RWPE1 (cell line): Measurements from ENCODE around the gene SYT7.

Source experiments
- CTCF ChIA-PET: fragments of 350-600 bp; sonication (Branson Sonifier 250); formaldehyde crosslinking; extraction: SDS; loops from one replicate; lab custom pipeline; 2021; lab: Yijun Ruan, JAX
- POLR2A ChIA-PET: fragments of 400-600 bp; formaldehyde crosslinking; extraction: SDS; loops from one replicate; lab custom pipeline; 2020; ENCODE audit warnings: antibody characterized with exemption; ENCODE audit not compliant: low non-redundant PET; lab: Yijun Ruan, JAX
- DNase-seq: peaks from one replicate; pipeline ENCODE4 v3.0.0; 2012; ENCODE audit warnings: low spot score
- H3K27ac ChIP-seq: fragments of 450-650 bp; 2 replicates; pipeline ENCODE4 v1.5.1; 2017
- CTCF ChIP-seq: fragments of 450-650 bp; conservative IDR thresholded peaks from 2 replicates; pipeline ENCODE4 v1.5.1; 2017; ENCODE audit warnings: low read depth, mild to moderate bottlenecking

SYT7 gene

GRCh38 chr11:61601512-61601911 lies 20.6 kb upstream of the SYT7 start:
- no peak for TF ChIP-seq CTCF
- DNase-seq: no peak
- ChIA-PET CTCF (interaction anchor here (0.6 kb wide), 1 partner anchor 46 kb away, joined by 4 read pairs; no protein-coding TSS in a partner anchor), POLR2A (no interaction called here)
- H3K27ac ChIP-seq: peak overlapping the region; percentile 99

DNA sequence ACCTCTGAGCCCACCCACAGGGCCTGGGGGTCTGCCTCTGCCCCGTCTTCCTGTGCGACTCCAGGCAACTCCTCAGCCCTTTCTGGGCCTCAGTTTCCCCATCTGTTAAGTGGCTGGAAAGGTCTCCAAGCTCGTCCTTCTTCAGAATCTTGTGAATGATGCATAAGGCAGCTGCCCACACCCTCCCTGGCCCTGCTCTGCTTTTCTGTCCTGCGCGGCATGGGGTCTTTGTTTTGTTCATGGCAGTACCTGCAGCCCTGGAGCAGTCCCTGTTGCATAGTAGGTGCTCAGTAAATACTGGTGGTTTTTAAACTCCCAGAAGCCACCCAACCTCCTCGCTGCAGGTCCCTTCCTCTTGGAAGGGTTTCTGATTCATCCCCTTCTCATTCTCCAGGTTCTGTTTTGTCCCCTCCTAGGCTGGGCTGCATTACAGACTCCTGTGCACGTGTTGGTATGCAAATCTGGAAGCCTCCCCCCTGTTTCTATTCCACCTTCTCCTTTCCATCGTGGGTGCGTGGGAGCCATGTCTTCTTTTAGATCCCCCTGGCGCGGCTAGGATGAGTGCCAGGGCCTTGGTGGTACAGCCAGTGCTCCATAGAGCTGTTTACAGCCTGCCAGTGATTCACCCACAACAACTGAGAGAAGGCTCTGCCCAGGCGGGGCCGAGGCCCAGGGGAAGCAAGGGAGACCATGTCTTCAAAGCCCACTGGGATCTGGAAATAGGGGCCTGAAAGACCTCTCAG lies 19.3 kb upstream of the SYT7 start:
- no peak for DNase-seq
- TF ChIP-seq CTCF: no peak
- H3K27ac ChIP-seq: peak overlapping the region; percentile 99
- POLR2A ChIA-PET: no interaction called here
- CTCF ChIA-PET: no interaction called here

DNA sequence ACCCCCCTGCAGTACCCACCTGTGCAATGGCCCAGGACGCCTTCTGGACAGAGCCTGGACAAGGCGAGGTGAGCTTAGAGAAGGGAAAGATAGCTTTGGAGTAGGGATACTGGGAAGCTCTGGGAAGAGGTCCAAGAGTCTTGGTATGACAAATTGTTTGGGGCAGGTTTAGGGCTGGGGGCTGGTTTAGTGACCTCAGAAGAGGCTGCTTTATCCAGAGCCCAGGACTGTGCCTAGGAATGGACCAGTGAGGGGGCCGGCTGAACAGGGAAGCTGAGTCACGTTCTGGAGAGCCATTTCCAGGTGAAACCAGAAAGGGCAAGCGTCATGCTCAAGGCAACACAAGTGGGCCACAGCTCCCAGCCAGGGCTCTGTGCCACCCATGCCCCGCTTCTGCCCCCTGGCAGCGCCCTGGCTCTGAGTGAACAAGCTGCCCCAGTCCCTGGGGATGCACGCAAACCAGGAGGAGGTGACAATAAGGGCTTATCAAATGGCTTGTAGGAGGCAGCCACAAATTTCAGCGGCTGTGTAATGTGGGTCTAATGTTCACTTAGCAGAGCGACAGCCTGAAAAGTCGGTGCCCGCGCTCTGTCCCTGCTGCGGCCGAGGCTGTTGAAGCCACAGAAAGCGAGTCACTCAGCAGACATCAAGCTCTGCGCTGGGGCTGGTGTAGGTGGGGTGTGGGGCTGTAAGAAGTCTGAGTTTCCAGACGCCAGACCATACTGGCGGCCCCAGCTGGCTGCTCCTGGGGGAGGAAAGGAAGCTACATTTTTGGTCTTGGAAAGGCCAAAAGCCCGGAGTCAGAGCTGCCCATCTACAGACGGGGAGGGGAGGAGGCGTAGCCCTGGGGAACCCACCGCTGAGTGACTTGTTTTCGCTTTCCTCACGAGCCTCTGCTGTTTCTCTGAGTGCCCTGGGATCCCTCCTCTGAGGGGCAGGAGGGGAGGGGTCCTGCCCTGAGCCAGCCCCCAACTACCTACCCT lies 18.3 kb upstream of the SYT7 start:
- no peak for TF ChIP-seq CTCF
- no peak for DNase-seq
- CTCF ChIA-PET: interaction anchor here (0.6 to 1.2 kb wide), 3 partner anchors 18 to 82 kb away, joined by 3 read pairs; no protein-coding TSS in a partner anchor
- H3K27ac ChIP-seq: peak overlapping the region; percentile 99
- POLR2A ChIA-PET: no interaction called here

- CTCF ChIA-PET: interaction anchor here (0.7 to 1.2 kb wide), 2 partner anchors 74 to 81 kb away, joined by 3 read pairs; no protein-coding TSS in a partner anchor
- POLR2A ChIA-PET: no interaction called here
- no peak for TF ChIP-seq CTCF
- peak overlapping the region; percentile 99 for H3K27ac ChIP-seq
- no peak for DNase-seq
Measured at GRCh38 chr11:61598374-61598773, 17.5 kb upstream of the SYT7 start.

DNA sequence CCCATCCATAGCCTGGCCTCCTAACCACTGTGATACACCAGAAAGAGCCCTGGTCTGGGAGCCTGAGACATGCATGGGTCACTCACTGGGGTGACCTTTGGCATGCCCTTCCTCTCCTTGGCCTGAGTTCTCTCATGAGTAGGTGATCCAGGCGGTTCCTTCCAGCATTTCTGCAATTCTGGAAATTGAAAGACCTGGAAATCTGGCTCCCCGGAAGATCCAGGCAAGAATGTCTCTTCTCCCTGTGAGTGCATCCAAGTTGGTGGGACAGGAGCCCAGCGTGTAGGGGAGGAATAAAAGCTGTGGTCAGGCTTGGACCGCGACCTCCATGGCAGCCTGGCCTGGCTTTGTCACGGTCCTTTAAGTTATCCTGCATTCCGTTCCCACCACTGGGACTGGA lies 16.1 kb upstream of the SYT7 start:
- peak overlapping the region; percentile 99 for H3K27ac ChIP-seq
- no peak for DNase-seq
- TF ChIP-seq CTCF: no peak
- CTCF ChIA-PET: no interaction called here
- POLR2A ChIA-PET: no interaction called here

GRCh38 chr11:61596542-61596941 lies 15.7 kb upstream of the SYT7 start:
- TF ChIP-seq CTCF: no peak
- ChIA-PET CTCF (no interaction called here), POLR2A (no interaction called here)
- no peak for DNase-seq
- H3K27ac ChIP-seq: peak overlapping the region; percentile 69; the same call in 1 of the 2 replicates
